Adrenal gland (tissue), 12 donors: ENCODE data around the gene NUBP1. TPM values are rescaled to one million over a fixed set of nuclear protein-coding genes. Genes with fewer than 3 reads are reported as not detected.

Experiments
- DNase-seq, 7 donors: peaks; one replicate each; pipeline ENCODE4 v3.0.0-alpha.2; 2019 to 2020
- H3K27ac ChIP-seq, 5 donors: fragments of 200-600 bp; sonication (generic) in 4 of 5; 1 replicate in 3 of 5; 2 replicates in 2 of 5; pipeline versions ENCODE4 v1.5.1 to v1.8.0; 2016 to 2020; ENCODE audit warnings: mild to moderate bottlenecking in 1 of 5
- H3K27me3 ChIP-seq: fragments of 200-600 bp; 2 replicates; pipeline ENCODE4 v1.8.0; 2021
- H3K36me3 ChIP-seq, 2 donors: fragments of 200-600 bp; replicated peaks in 1 of 2; 1 replicate in 1 of 2; 2 replicates in 1 of 2; pipeline versions ENCODE4 v1.5.1 to v1.8.0; 2018 to 2022
- H3K4me1 ChIP-seq, 2 donors: fragments of 200-600 bp; replicated peaks in 1 of 2; 1 replicate in 1 of 2; 2 replicates in 1 of 2; pipeline versions ENCODE4 v1.5.1 to v1.8.0; 2018 to 2021
- H3K4me3 ChIP-seq, 4 donors: fragments of 200-600 bp; sonication (generic) in 3 of 4; one replicate each; pipeline ENCODE4 v1.5.1; 2016 to 2018
- H3K9me3 ChIP-seq, 3 donors: fragments of 200-600 bp; sonication (generic) in 1 of 3; replicated peaks in 1 of 3; 1 replicate in 2 of 3; 2 replicates in 1 of 3; pipeline versions ENCODE4 v1.5.1 to v1.8.0; 2016 to 2021
- CTCF ChIP-seq, 6 experiments: fragments of 450-650 bp in 4 of 6; fragments of 200-600 bp in 2 of 6; sonication (generic) in 1 of 6; IDR thresholded peaks; 1 replicate in 5 of 6; 2 replicates in 1 of 6; pipeline versions ENCODE4 v1.5.1 to v1.8.0; 2016 to 2021; ENCODE audit warnings: antibody characterized with exemption in 6 of 6, mild to moderate bottlenecking in 2 of 6, moderate library complexity in 1 of 6
- POLR2A ChIP-seq, 2 donors: fragments of 450-650 bp; IDR thresholded peaks; one replicate each; pipeline ENCODE4 v1.6.1; 2017; ENCODE audit warnings: antibody characterized with exemption in 2 of 2, mild to moderate bottlenecking in 2 of 2, moderate library complexity in 1 of 2
- WGBS, 4 donors: extraction: QIAGEN DNeasy Blood & Tissue Kit in 2 of 4; methylation state at CpG; one replicate each; pipeline versions ENCODE4 v1.1.5 to v1.1.7; 2013 to 2017; 5-methylcytosine and 5-hydroxymethylcytosine counted together
- intact Hi-C, 2 donors: fragments of 100-400 bp; cut with DNase I; formaldehyde crosslinking; loops; one replicate each; pipeline versions ENCODE4 v1.14.1 to v1.15.0; 2022 to 2023
- polyA plus RNA-seq, 3 donors: library from polyadenylated mRNA; stranded (reverse); fragments of 200-250 nt in 2 of 3; fragments of 350-450 nt in 1 of 3; fragmentation: Illumina TruSeq in 1 of 3; extraction: RNeasy Lipid Tissue Mini Kit (QIAGEN cat#74804) in 1 of 3; gene quantifications; one replicate each; pipeline ENCODE4 v1.2.3, GENCODE V29; 2013 to 2014
- total RNA-seq, 9 donors: library from RNA; depleted of rRNA in 4 of 9; stranded (reverse); fragments of >200 nt in 4 of 9; fragments of 120-200 nt in 1 of 9; fragmentation: NEBNext Ultra II Directional in 1 of 9; extraction: Animal tissue kit (Norgen Biotek cat#: 25700) in 1 of 9; gene quantifications; one replicate each; pipeline versions ENCODE4 v1.1.0 to v1.2.4, GENCODE V29; 2013 to 2023
- donor health status: healthy with polysubstance abuse.
- donor health status: Bipolar disorder and iron deficiency.
- donor health status: DM: yes; HTN: yes; CAD: no.
- donor health status: DM: no; HTN: no; CAD: no.
- donor health status: DM: no; HTN: no; CAD: no.
- donor health status: DM: yes; HTN: yes; CAD: no.

NUBP1 gene
- total and polyA plus RNA-seq, 12 donors = 22.5 to 91.8 (median 57.4) TPM

GRCh38 chr16:10765772-10766171 is 22.1 kb downstream of the NUBP1 start:
- H3K4me1 ChIP-seq = peaks cover 0 to 5% of the 10 kb centered on the region in 2 donors
- no peak overlapping the region for H3K27ac ChIP-seq
- WGBS, 4 donors = 80 to 86% (median 82%) methylated on average over 2 to 4 of the region's 4 CpGs
- no peak for DNase-seq
- TF ChIP-seq CTCF (IDR thresholded peaks at IDR 0.05) (no peak), POLR2A (IDR thresholded peaks at IDR 0.05) (no peak)
- intact Hi-C loops = no loop called here
- peaks cover 0 to 33% of the 10 kb centered on the region in 2 donors for H3K36me3 ChIP-seq
- H3K9me3 ChIP-seq = no peaks in the 10 kb centered on the region
- no peak overlapping the region for H3K4me3 ChIP-seq
- no peaks in the 10 kb centered on the region for H3K27me3 ChIP-seq

GRCh38 chr16:10767127-10767526 is 23.5 kb downstream of the NUBP1 start:
- H3K27ac ChIP-seq = no peak overlapping the region
- peaks cover 0 to 5% of the 10 kb centered on the region in 2 donors for H3K4me1 ChIP-seq
- intact Hi-C loops = no loop called here
- WGBS, 4 donors = 88 to 91% (median 88%) methylated on average over 6 to 7 of the region's 7 CpGs
- no peak overlapping the region for H3K4me3 ChIP-seq
- TF ChIP-seq CTCF (IDR thresholded peaks at IDR 0.05) (no peak), POLR2A (IDR thresholded peaks at IDR 0.05) (no peak)
- H3K27me3 ChIP-seq = no peaks in the 10 kb centered on the region
- peaks cover 0 to 19% of the 10 kb centered on the region in 2 donors for H3K36me3 ChIP-seq
- DNase-seq = no peak
- H3K9me3 ChIP-seq = no peaks in the 10 kb centered on the region

GRCh38 chr16:10769381-10769780 is 25.7 kb downstream of the NUBP1 start:
- DNase-seq = no peak
- Histone ChIP-seq H3K4me3 (no peak overlapping the region), H3K4me1 (peaks cover 0 to 5% of the 10 kb centered on the region in 2 donors), H3K27me3 (no peaks in the 10 kb centered on the region), H3K9me3 (no peaks in the 10 kb centered on the region), H3K27ac (no peak overlapping the region), H3K36me3 (peaks cover 0 to 4% of the 10 kb centered on the region in 2 donors)
- intact Hi-C loops = no loop called here
- no peak for TF ChIP-seq CTCF (IDR thresholded peaks at IDR 0.05)
- 80 to 88% (median 85%) methylated on average over 7 of the region's 7 CpGs for WGBS, 4 donors

GRCh38 chr16:10770907-10771306 is 27.3 kb downstream of the NUBP1 start:
- no peak for DNase-seq
- no peaks in the 10 kb centered on the region for H3K4me1 ChIP-seq
- H3K9me3 ChIP-seq = no peaks in the 10 kb centered on the region
- H3K36me3 ChIP-seq = peaks cover 0 to 4% of the 10 kb centered on the region in 2 donors
- 74 to 84% (median 80%) methylated on average over 1 of the region's 1 CpG for WGBS, 4 donors
- TF ChIP-seq POLR2A (IDR thresholded peaks at IDR 0.05) (no peak), CTCF (IDR thresholded peaks at IDR 0.05) (no peak)
- H3K27ac ChIP-seq = no peak overlapping the region
- intact Hi-C loops = no loop called here
- no peak overlapping the region for H3K4me3 ChIP-seq
- no peaks in the 10 kb centered on the region for H3K27me3 ChIP-seq
